RWPE1 (cell line): ENCODE data around the gene ZNF460.

Source experiments
- CTCF ChIA-PET: fragments of 350-600 bp; sonication (Branson Sonifier 250); formaldehyde crosslinking; extraction: SDS; loops from one replicate; lab custom pipeline; 2021; lab: Yijun Ruan, JAX
- POLR2A ChIA-PET: fragments of 400-600 bp; formaldehyde crosslinking; extraction: SDS; loops from one replicate; lab custom pipeline; 2020; ENCODE audit warnings: antibody characterized with exemption; ENCODE audit not compliant: low non-redundant PET; lab: Yijun Ruan, JAX
- DNase-seq: peaks from one replicate; pipeline ENCODE4 v3.0.0; 2012; ENCODE audit warnings: low spot score
- H3K27ac ChIP-seq: fragments of 450-650 bp; 2 replicates; pipeline ENCODE4 v1.5.1; 2017
- TF ChIP-seq, protein P1 (sequence below): fragments of 450-650 bp; conservative IDR thresholded peaks from 2 replicates; pipeline ENCODE4 v1.5.1; 2017; ENCODE audit warnings: low read depth, mild to moderate bottlenecking

Gene ZNF460

DNA sequence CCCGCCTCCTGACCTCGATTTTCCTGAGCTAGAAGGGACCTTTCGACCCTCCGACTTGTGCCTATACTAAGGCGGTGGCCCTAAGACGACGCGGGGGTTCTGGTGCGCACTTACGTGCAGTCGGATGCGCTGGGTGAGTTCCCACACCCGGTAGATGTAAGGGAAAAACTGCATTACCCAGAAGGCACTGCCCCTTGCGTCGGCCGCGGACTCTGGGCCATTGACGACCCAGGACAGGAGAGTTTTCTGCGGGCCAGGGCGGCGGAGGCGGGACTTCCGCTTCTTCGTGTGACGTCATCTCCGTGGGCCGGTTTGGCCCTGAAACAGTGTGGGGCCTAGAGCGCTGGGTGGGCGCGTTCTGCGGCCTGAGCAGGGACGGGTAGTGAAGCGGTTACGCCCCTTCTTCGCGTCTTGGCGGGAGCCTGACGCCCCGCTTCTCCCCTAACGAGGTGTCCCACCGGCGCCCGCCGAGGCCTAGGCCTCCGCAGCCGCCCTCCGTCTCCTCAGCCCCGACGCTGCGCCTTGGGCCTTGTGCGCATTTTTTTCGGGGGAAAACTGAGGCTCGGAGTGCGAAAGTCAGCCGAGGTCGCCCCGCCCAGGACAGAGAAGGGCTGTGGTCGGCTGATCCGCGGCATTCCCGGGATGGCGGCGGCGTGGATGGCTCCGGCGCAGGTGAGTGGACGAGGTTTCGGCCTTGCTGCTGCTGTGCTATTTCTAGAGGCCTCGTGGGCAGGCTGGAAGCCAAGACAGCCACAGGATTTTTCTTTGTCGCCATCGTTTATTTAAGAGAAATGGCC is at the start of gene ZNF460:
Gene ZNF460, plus strand, starts transcription at position 321 of the 797 bp plus-strand sequence. Its CDS starts 322 bp downstream, at position 643.
- POLR2A ChIA-PET: no interaction called here
- TF ChIP-seq, protein P1, sequence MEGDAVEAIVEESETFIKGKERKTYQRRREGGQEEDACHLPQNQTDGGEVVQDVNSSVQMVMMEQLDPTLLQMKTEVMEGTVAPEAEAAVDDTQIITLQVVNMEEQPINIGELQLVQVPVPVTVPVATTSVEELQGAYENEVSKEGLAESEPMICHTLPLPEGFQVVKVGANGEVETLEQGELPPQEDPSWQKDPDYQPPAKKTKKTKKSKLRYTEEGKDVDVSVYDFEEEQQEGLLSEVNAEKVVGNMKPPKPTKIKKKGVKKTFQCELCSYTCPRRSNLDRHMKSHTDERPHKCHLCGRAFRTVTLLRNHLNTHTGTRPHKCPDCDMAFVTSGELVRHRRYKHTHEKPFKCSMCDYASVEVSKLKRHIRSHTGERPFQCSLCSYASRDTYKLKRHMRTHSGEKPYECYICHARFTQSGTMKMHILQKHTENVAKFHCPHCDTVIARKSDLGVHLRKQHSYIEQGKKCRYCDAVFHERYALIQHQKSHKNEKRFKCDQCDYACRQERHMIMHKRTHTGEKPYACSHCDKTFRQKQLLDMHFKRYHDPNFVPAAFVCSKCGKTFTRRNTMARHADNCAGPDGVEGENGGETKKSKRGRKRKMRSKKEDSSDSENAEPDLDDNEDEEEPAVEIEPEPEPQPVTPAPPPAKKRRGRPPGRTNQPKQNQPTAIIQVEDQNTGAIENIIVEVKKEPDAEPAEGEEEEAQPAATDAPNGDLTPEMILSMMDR: no peak
- CTCF ChIA-PET: no interaction called here
- H3K27ac ChIP-seq: peak within 1 kb of the TSS; percentile 97
- peak; percentile 95 for DNase-seq

DNA sequence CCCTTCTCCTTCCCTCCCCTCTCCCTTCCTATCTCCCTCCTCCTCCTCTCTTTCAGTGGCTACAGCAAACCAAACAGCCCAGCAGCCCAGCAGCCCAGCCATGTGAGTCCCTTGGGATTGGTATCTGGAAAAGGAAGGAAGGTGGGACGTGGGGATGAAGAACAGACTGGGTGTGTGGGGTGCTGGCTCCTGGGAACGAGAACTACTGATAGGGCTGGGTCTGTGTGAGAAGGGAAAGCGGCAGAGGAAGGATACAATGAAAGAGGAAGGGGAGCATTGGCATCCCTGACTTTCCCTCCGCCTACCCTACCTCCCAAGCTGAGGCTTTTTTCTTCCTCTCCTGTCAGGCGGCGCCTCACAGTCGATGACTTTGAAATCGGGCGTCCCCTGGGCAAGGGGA is 48.6 kb upstream of the ZNF460 start:
- H3K27ac ChIP-seq: no peak overlapping the region
- TF ChIP-seq, protein P1: no peak
- POLR2A ChIA-PET: no interaction called here
- DNase-seq: no peak
- CTCF ChIA-PET: no interaction called here

DNA sequence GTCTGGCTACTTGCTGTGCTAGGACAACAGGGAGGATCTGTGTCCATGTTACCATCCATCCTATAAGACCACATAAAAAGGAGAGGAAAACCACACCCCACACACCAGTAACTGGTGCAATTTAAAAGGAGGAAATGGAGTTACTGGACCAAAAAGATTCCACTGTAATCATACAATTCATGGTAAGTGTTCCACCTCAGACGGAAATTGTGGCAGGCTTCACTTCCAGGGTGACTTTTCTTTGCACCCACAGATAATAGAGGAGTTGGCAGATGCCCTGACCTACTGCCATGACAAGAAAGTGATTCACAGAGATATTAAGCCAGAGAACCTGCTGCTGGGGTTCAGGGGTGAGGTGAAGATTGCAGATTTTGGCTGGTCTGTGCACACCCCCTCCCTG is 47.1 kb upstream of the ZNF460 start:
- ChIA-PET CTCF (no interaction called here), POLR2A (no interaction called here)
- no peak overlapping the region for H3K27ac ChIP-seq
- DNase-seq: no peak
- TF ChIP-seq, protein P1: no peak

DNA sequence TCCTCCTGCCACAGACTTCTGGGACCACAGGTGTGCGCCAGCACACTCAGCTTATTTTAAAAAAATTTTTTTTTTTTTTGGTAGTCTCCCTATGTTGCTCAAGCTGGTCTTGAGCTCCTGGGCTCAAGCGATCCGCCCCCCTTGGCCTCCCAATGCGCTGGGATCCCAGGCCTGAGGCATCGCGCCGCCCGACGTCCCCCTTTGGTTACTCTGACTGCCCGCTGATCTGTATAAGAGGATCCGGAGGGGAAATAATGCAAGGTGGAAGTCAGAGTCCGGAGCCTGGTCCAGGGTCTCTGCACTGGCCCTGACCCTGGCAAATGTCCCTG is 40.3 kb upstream of the ZNF460 start:
- TF ChIP-seq, protein P1: no peak
- ChIA-PET POLR2A (interaction anchor here (0.6 kb wide), 1 partner anchor 22 kb away, joined by 3 read pairs; no protein-coding TSS in a partner anchor), CTCF (interaction anchor here (0.6 kb wide), 1 partner anchor 1448 kb away, joined by 3 read pairs; no protein-coding TSS in a partner anchor)
- DNase-seq: peak; percentile 8
- H3K27ac ChIP-seq: peak overlapping the region; percentile 84

DNA sequence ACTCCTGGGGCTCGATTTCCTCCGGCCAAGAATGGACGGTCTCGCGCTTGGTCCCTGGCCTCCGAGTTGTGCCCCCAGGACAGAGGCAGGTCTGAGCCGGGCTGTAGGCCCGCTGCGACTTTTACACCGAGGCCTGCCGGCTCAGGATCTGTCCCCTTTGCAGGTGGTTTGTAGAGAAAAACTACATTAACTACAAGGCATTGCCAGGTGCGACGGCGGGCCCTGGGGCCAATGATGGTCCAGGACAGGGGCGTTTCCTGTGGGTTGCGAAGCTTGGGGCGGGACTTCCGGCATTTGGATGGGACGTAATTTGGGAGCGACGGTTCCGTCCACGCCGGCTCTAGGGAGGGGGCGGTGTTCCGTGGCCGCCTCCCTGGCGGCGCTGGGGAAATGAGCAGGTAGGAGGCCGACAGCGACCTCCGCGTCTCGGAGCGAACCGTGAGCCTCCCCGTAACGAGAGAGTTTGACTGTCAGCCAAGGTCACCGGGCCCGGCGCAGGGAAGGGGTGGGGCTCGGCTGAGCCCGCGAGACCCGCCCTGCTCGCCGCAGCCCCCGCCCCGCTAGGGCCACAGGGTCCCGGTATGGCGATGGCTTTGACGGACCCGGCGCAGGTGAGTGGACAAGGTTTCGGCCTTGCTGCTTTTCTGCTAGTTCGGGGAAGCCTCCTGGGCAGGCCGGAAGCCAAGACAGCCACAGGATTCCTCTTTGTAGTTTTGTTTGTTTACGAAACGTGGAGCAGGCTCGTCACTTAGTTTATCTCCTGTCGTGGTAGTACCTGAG is 39.8 kb upstream of the ZNF460 start, which contains the start of gene ZNF805:
Gene ZNF805, plus strand, starts transcription at position 322 of the 780 bp plus-strand sequence. Its CDS starts 260 bp downstream, at position 582.
- TF ChIP-seq, protein P1: no peak
- peak within 1 kb of the TSS; percentile 84 for H3K27ac ChIP-seq
- POLR2A ChIA-PET: interaction anchor here (0.6 kb wide), 1 partner anchor 22 kb away, joined by 3 read pairs; no protein-coding TSS in a partner anchor
- CTCF ChIA-PET: interaction anchor here (0.8 kb wide), 1 partner anchor 19 kb away, joined by 3 read pairs; no protein-coding TSS in a partner anchor
- peak; percentile 92 for DNase-seq

DNA sequence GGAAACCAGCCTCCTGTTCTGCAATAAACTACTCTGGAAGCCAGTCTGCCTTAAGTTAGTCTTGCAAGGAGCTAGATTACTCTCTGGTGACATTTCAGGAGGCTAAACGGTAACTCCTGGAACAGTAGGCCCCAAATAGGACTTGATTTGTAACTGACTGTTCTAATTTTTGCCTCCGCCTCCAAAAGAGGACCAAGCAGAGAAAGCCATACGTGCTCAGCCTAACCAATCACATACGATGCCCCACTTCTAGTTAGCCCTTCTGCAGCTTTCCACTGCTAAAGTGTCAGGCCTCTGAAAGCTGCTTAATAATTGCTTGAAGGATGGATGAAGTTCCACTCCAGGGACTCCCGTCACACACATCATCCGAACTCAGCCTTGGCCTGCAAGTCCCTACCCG is 39.1 kb upstream of the ZNF460 start:
- DNase-seq: no peak
- CTCF ChIA-PET: interaction anchor here (0.5 to 0.8 kb wide), 2 partner anchors 9 to 18 kb away, joined by 3 read pairs; no protein-coding TSS in a partner anchor
- H3K27ac ChIP-seq: peak overlapping the region; percentile 84
- POLR2A ChIA-PET: no interaction called here
- TF ChIP-seq, protein P1: no peak
